WTC11 (cell line): ENCODE results near the gene EPHX1. TPM values are rescaled to one million over a fixed set of nuclear protein-coding genes. Genes with fewer than 3 reads are reported as not detected.

ENCODE experiments used
- ATAC-seq: fragments of 200-7000 bp; cut with Tn5 transposase; 2 replicates; pipeline ENCODE4 v1.10.0; 2021; ENCODE audit warnings: mild to moderate bottlenecking, moderate library complexity
- CTCF ChIA-PET: fragments of 300-600 bp; sonication (Branson Sonifier 250); formaldehyde crosslinking; loops from one replicate; lab custom pipeline; 2021; ENCODE audit warnings: antibody characterized with exemption; lab: Charles Lee
- POLR2A ChIA-PET: fragments of 350-600 bp; sonication (Branson Sonifier 250); formaldehyde crosslinking; loops from one replicate; lab custom pipeline; 2021; ENCODE audit warnings: antibody characterized with exemption; lab: Charles Lee
- DNase-seq: peaks from one replicate; pipeline ENCODE4 v3.0.0; 2021; ENCODE audit warnings: low spot score
- H3K27ac Mint-ChIP-seq: 2 replicates; pipeline ENCODE4 v1.8.0; 2021; ENCODE audit warnings: mixed read lengths
- H3K27me3 Mint-ChIP-seq: 2 replicates; pipeline ENCODE4 v1.8.0; 2021; ENCODE audit warnings: low read depth, mild to moderate bottlenecking, moderate library complexity, mixed read lengths
- H3K36me3 Mint-ChIP-seq: 2 replicates; pipeline ENCODE4 v1.8.0; 2021; ENCODE audit warnings: mixed read lengths
- H3K4me1 Mint-ChIP-seq: 2 replicates; pipeline ENCODE4 v1.8.0; 2022; ENCODE audit warnings: mixed read lengths
- H3K4me3 Mint-ChIP-seq: 2 replicates; pipeline ENCODE4 v1.8.0; 2021; ENCODE audit warnings: mild to moderate bottlenecking, moderate library complexity, mixed read lengths
- H3K9me3 Mint-ChIP-seq: 2 replicates; pipeline ENCODE4 v1.8.0; 2021; ENCODE audit warnings: mixed read lengths
- CDX4 ChIP-seq: fragments of 250-450 bp; sonication (Bioruptor Pico); IDR thresholded peaks from 2 replicates; pipeline ENCODE4 v1.9.0; 2021; ENCODE audit warnings: moderate library complexity, mild to moderate bottlenecking, inconsistent platforms, borderline replicate concordance
- CREB1 ChIP-seq: sonication (generic); formaldehyde crosslinking; IDR thresholded peaks from 2 replicates; pipeline ENCODE4 v1.8.0; 2023; ENCODE audit warnings: mild to moderate bottlenecking, missing genetic modification reagents
- EMX1 ChIP-seq: fragments of 250-450 bp; sonication (Bioruptor Pico); IDR thresholded peaks from 2 replicates; pipeline ENCODE4 v1.8.0; 2021; ENCODE audit warnings: mild to moderate bottlenecking
- ETV6 ChIP-seq: sonication (generic); formaldehyde crosslinking; IDR thresholded peaks from 2 replicates; pipeline ENCODE4 v1.8.1; 2022; ENCODE audit warnings: mild to moderate bottlenecking, missing genetic modification reagents
- GRHL2 ChIP-seq: fragments of 250-450 bp; sonication (Bioruptor Pico); IDR thresholded peaks from 2 replicates; pipeline ENCODE4 v1.8.0; 2022; ENCODE audit warnings: mild to moderate bottlenecking, moderate library complexity; ENCODE audit not compliant: insufficient replicate concordance, severe bottlenecking
- HMGA2 ChIP-seq: fragments of 250-450 bp; sonication (Bioruptor Pico); IDR thresholded peaks from 2 replicates; pipeline ENCODE4 v1.4.0; 2021; ENCODE audit warnings: mild to moderate bottlenecking, moderate library complexity
- HMGXB4 ChIP-seq: sonication (generic); formaldehyde crosslinking; IDR thresholded peaks from 2 replicates; pipeline ENCODE4 v1.8.1; 2023; ENCODE audit warnings: mild to moderate bottlenecking, moderate library complexity, missing genetic modification reagents
- MXD4 ChIP-seq: fragments of 250-450 bp; sonication (Bioruptor Pico); IDR thresholded peaks from 2 replicates; pipeline ENCODE4 v1.8.0; 2021; ENCODE audit warnings: mild to moderate bottlenecking, moderate library complexity, borderline replicate concordance
- NFYB ChIP-seq: sonication (generic); formaldehyde crosslinking; conservative IDR thresholded peaks from 2 replicates; pipeline ENCODE4 v1.8.0; 2022; ENCODE audit warnings: low read depth, missing genetic modification reagents
- RORB ChIP-seq: fragments of 250-450 bp; sonication (Bioruptor Pico); IDR thresholded peaks from 2 replicates; pipeline ENCODE4 v1.9.0; 2021; ENCODE audit warnings: mild to moderate bottlenecking
- SMAD3 ChIP-seq: sonication (generic); formaldehyde crosslinking; IDR thresholded peaks from 2 replicates; pipeline ENCODE4 v1.8.0; 2022; ENCODE audit warnings: missing genetic modification reagents, mild to moderate bottlenecking, borderline replicate concordance
- SMAD4 ChIP-seq: sonication (generic); formaldehyde crosslinking; IDR thresholded peaks from 2 replicates; pipeline ENCODE4 v1.8.0; 2022; ENCODE audit warnings: mild to moderate bottlenecking, missing genetic modification reagents
- STAT6 ChIP-seq: sonication (generic); formaldehyde crosslinking; conservative IDR thresholded peaks from 2 replicates; pipeline ENCODE4 v1.8.1; 2023; ENCODE audit warnings: mild to moderate bottlenecking, low read depth, missing genetic modification reagents, moderate library complexity
- ZNF232 ChIP-seq: sonication (generic); formaldehyde crosslinking; IDR thresholded peaks from 2 replicates; pipeline ENCODE4 v1.8.0; 2022; ENCODE audit warnings: mild to moderate bottlenecking, missing genetic modification reagents
- ZNF396 ChIP-seq: fragments of 250-450 bp; sonication (Bioruptor Pico); IDR thresholded peaks from 2 replicates; pipeline ENCODE4 v1.8.0; 2021; ENCODE audit warnings: mild to moderate bottlenecking, moderate library complexity, borderline replicate concordance
- ZNF532 ChIP-seq: fragments of 250-450 bp; sonication (Bioruptor Pico); IDR thresholded peaks from 2 replicates; pipeline ENCODE4 v1.9.0; 2021; ENCODE audit warnings: mild to moderate bottlenecking, borderline replicate concordance
- ZNF671 ChIP-seq: fragments of 250-450 bp; sonication (Bioruptor Pico); IDR thresholded peaks from 2 replicates; pipeline ENCODE4 v1.8.0; 2021; ENCODE audit warnings: mild to moderate bottlenecking
- total RNA-seq: library from RNA; stranded (reverse); gene quantifications from 3 replicates; pipeline ENCODE4 v1.2.3, GENCODE V29; 2021
- TF ChIP-seq, protein P1 (sequence below): sonication (generic); formaldehyde crosslinking; IDR thresholded peaks from 2 replicates; pipeline ENCODE4 v1.8.0; 2023; ENCODE audit warnings: missing genetic modification reagents
- TF ChIP-seq, protein P2 (sequence below): sonication (generic); formaldehyde crosslinking; IDR thresholded peaks from 2 replicates; pipeline ENCODE4 v1.8.0; 2022; ENCODE audit warnings: mild to moderate bottlenecking, missing genetic modification reagents
- TF ChIP-seq, protein P3 (sequence below): sonication (generic); formaldehyde crosslinking; IDR thresholded peaks from 2 replicates; pipeline ENCODE4 v1.8.0; 2022; ENCODE audit warnings: mild to moderate bottlenecking, missing genetic modification reagents
- TF ChIP-seq, protein P4 (sequence below): fragments of 250-450 bp; sonication (Bioruptor Pico); IDR thresholded peaks from 2 replicates; pipeline ENCODE4 v1.9.0; 2021; ENCODE audit warnings: mild to moderate bottlenecking

Gene EPHX1
- total RNA-seq, 1 experiment from 2014 or later: 60.9 TPM

DNA sequence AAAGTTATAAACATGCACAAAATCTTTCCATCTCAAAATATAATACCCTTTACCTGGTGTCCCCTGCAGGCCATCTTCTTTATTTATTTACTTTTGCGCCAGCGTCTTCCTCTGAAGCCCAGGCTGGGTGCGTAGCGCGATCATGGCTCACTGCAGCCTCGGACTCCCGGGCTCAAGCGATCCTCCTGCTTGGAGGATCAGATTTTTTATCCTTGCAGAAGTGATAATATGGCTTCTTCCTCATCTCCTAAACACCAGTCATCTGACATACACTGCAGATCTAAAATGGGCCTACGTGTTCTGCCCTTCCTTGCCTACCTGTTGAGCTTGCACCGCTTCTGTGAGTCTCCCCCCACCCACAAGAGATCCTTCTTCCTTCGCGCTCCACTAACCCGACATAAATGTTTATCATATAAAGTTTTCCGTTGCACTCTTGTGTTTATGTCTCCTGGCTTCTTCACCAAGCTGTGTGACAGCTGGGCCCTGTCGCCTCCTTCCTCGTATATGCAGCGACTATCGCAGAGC, 32.8 kb upstream of the EPHX1 start (continued):
- TF ChIP-seq, protein P1, sequence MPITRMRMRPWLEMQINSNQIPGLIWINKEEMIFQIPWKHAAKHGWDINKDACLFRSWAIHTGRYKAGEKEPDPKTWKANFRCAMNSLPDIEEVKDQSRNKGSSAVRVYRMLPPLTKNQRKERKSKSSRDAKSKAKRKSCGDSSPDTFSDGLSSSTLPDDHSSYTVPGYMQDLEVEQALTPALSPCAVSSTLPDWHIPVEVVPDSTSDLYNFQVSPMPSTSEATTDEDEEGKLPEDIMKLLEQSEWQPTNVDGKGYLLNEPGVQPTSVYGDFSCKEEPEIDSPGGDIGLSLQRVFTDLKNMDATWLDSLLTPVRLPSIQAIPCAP (CRISPR knock-in tag): no peak
- TF ChIP-seq ZNF396 (CRISPR knock-in tag): no peak
- TF ChIP-seq RORB (CRISPR knock-in tag): no peak
- TF ChIP-seq, protein P2, sequence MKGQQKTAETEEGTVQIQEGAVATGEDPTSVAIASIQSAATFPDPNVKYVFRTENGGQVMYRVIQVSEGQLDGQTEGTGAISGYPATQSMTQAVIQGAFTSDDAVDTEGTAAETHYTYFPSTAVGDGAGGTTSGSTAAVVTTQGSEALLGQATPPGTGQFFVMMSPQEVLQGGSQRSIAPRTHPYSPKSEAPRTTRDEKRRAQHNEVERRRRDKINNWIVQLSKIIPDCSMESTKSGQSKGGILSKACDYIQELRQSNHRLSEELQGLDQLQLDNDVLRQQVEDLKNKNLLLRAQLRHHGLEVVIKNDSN (CRISPR knock-in tag): no peak
- no peak for TF ChIP-seq GRHL2 (CRISPR knock-in tag)
- TF ChIP-seq EMX1: no peak
- no peak for TF ChIP-seq CREB1

- no peak within 1 kb of the TSS for H3K27ac Mint-ChIP-seq
- ATAC-seq (peak; percentile 97), DNase-seq (peak; percentile 100)
- peaks cover 9% of the 10 kb centered on the region for H3K36me3 Mint-ChIP-seq
- no peak within 1 kb of the TSS for H3K4me3 Mint-ChIP-seq
- peaks cover 40% of the 10 kb centered on the region for H3K4me1 Mint-ChIP-seq
- no peaks in the 10 kb centered on the region for H3K9me3 Mint-ChIP-seq
- no peaks in the 10 kb centered on the region for H3K27me3 Mint-ChIP-seq
- ChIA-PET POLR2A (interaction anchor here (0.5 to 2.5 kb wide), 25 partner anchors 8 to 600 kb away, joined by 3 to 10 read pairs (median 4); partner anchors contain the start of genes ENAH, EPHX1, H3-3A and PYCR2), CTCF (interaction anchor here (0.6 to 4.1 kb wide), 46 partner anchors 9 to 714 kb away, joined by 3 to 45 read pairs (median 4); partner anchors contain the start of genes ENAH, EPHX1, PYCR2 and TMEM63A)
- TF ChIP-seq HMGA2 (CRISPR knock-in tag) (no peak), STAT6 (CRISPR knock-in tag) (no peak), EMX1 (no peak), CREB1 (peak; percentile 44; the same call in 1 of the 2 replicates), SMAD3 (CRISPR knock-in tag) (no peak), ZNF396 (CRISPR knock-in tag) (no peak), SMAD4 (CRISPR knock-in tag) (no peak), ZNF232 (0 out of 2 replicates have a peak, but pooled peaks have one; percentile 35), ZNF671 (CRISPR knock-in tag) (no peak), ETV6 (CRISPR knock-in tag) (peak; percentile 81), NFYB (peak; percentile 96), MXD4 (CRISPR knock-in tag) (no peak), ZNF532 (CRISPR knock-in tag) (no peak), HMGXB4 (CRISPR knock-in tag) (peak; percentile 83), CDX4 (no peak)
- TF ChIP-seq, protein P3, sequence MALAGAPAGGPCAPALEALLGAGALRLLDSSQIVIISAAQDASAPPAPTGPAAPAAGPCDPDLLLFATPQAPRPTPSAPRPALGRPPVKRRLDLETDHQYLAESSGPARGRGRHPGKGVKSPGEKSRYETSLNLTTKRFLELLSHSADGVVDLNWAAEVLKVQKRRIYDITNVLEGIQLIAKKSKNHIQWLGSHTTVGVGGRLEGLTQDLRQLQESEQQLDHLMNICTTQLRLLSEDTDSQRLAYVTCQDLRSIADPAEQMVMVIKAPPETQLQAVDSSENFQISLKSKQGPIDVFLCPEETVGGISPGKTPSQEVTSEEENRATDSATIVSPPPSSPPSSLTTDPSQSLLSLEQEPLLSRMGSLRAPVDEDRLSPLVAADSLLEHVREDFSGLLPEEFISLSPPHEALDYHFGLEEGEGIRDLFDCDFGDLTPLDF: no peak
- TF ChIP-seq, protein P4, sequence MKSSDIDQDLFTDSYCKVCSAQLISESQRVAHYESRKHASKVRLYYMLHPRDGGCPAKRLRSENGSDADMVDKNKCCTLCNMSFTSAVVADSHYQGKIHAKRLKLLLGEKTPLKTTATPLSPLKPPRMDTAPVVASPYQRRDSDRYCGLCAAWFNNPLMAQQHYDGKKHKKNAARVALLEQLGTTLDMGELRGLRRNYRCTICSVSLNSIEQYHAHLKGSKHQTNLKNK (CRISPR knock-in tag): no peak
These were observed 32.2 kb upstream of the EPHX1 start, which contains the start of gene SRP9 for GRCh38 chr1:225777583-225778336. Gene SRP9 (plus strand): TSS chr1:225777826. CDS start chr1:225777941, 115 bp downstream.
